Measurements from ENCODE around the gene TMEM244. TPM values are rescaled to one million over a fixed set of nuclear protein-coding genes. Genes with fewer than 3 reads are reported as not detected.

The TMEM244 gene
- total RNA-seq, 4 donors from 2014 or later: not detected

GRCh38 chr6:129890701-129891100 lies 29.6 kb upstream of the TMEM244 start:
- Histone ChIP-seq H3K4me1 (no peaks in the 10 kb centered on the region), H3K36me3 (no peaks in the 10 kb centered on the region), H3K27ac (no peak overlapping the region), H3K4me3 (replicated peaks in 1 of 3) (no peak overlapping the region), H3K27me3 (no peaks in the 10 kb centered on the region), H3K9me3 (no peaks in the 10 kb centered on the region)
- intact Hi-C loops (cut with DNase I): no loop called here
- WGBS, 2 donors: 75 to 77% methylated on average over 4 of the region's 4 CpGs
- TF ChIP-seq POLR2A (IDR thresholded peaks at IDR 0.05): no peak
- no peak for TF ChIP-seq CTCF (IDR thresholded peaks at IDR 0.05)
- no peak for DNase-seq

GRCh38 chr6:129890164-129890563 lies 29.0 kb upstream of the TMEM244 start:
- Histone ChIP-seq H3K4me1 (no peaks in the 10 kb centered on the region), H3K9me3 (no peaks in the 10 kb centered on the region), H3K27me3 (no peaks in the 10 kb centered on the region), H3K27ac (no peak overlapping the region), H3K4me3 (replicated peaks in 1 of 3) (no peak overlapping the region), H3K36me3 (no peaks in the 10 kb centered on the region)
- no peak for DNase-seq
- 66 to 74% methylated on average over 2 of the region's 2 CpGs for WGBS, 2 donors
- intact Hi-C loops (cut with DNase I): no loop called here
- TF ChIP-seq POLR2A (IDR thresholded peaks at IDR 0.05) (no peak), CTCF (IDR thresholded peaks at IDR 0.05) (no peak)

- no peak for DNase-seq
- intact Hi-C loops (cut with DNase I): no loop called here
- 68 to 79% methylated on average over 1 of the region's 1 CpG for WGBS, 2 donors
- no peaks in the 10 kb centered on the region for H3K4me1 ChIP-seq
- H3K9me3 ChIP-seq: no peaks in the 10 kb centered on the region
- TF ChIP-seq POLR2A (IDR thresholded peaks at IDR 0.05): no peak
- no peak for TF ChIP-seq CTCF (IDR thresholded peaks at IDR 0.05)
- H3K27me3 ChIP-seq: no peaks in the 10 kb centered on the region
- no peak overlapping the region for H3K27ac ChIP-seq
- no peaks in the 10 kb centered on the region for H3K36me3 ChIP-seq
- H3K4me3 ChIP-seq (replicated peaks in 1 of 3): no peak overlapping the region
Measured at GRCh38 chr6:129889580-129889979, 28.5 kb upstream of the TMEM244 start.

GRCh38 chr6:129886401-129887155 lies 25.5 kb upstream of the TMEM244 start:
- Histone ChIP-seq H3K27me3 (no peaks in the 10 kb centered on the region), H3K36me3 (no peaks in the 10 kb centered on the region), H3K27ac (no peak overlapping the region), H3K9me3 (no peaks in the 10 kb centered on the region), H3K4me3 (replicated peaks in 1 of 3) (no peak overlapping the region), H3K4me1 (no peaks in the 10 kb centered on the region)
- no peak for TF ChIP-seq CTCF (IDR thresholded peaks at IDR 0.05)
- TF ChIP-seq POLR2A (IDR thresholded peaks at IDR 0.05): no peak
- WGBS, 2 donors: 66 to 80% methylated on average over 4 of the region's 4 CpGs
- DNase-seq: no peak
- intact Hi-C loops (cut with DNase I): no loop called here

GRCh38 chr6:129884211-129884610 lies 23.1 kb upstream of the TMEM244 start:
- intact Hi-C loops (cut with DNase I): no loop called here
- no peaks in the 10 kb centered on the region for H3K36me3 ChIP-seq
- H3K27me3 ChIP-seq: no peaks in the 10 kb centered on the region
- H3K27ac ChIP-seq: no peak overlapping the region
- TF ChIP-seq POLR2A (IDR thresholded peaks at IDR 0.05): no peak
- no peak for TF ChIP-seq CTCF (IDR thresholded peaks at IDR 0.05)
- WGBS, 2 donors: 72 to 82% methylated on average over 1 of the region's 1 CpG
- no peaks in the 10 kb centered on the region for H3K9me3 ChIP-seq
- H3K4me1 ChIP-seq: no peaks in the 10 kb centered on the region
- no peak overlapping the region for H3K4me3 ChIP-seq (replicated peaks in 1 of 3)
- no peak for DNase-seq

Data from thyroid gland (tissue), 4 donors.